ENCODE measurements around the gene SMAD6.

SMAD6 gene

DNA sequence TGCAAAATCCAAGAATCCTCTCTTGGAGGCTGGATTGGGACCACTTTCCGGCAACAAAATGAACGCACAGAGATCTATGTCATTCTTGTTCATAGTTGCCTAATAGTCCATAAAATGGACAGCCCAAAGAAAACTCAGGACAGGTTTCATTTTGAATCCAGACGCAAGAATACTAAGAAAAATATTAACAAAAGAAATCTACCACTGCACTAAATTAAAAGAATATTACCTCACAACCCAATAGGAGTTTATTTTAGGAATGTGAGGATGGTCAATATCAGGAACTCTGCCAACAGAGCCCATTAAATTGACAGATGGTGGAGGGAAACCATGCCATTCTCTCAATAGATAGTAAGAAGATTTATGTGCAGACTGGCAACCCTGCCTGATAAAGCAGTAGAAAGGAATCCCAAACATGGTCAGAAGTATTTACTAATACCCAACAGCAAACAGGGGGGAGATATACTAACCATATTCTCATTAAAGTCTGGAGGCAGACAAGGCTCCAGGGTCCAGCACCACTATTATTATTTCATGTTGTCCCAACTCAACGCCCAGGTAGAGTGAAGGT is 127.6 kb downstream of the SMAD6 start:
- no peak for DNase-seq

DNA sequence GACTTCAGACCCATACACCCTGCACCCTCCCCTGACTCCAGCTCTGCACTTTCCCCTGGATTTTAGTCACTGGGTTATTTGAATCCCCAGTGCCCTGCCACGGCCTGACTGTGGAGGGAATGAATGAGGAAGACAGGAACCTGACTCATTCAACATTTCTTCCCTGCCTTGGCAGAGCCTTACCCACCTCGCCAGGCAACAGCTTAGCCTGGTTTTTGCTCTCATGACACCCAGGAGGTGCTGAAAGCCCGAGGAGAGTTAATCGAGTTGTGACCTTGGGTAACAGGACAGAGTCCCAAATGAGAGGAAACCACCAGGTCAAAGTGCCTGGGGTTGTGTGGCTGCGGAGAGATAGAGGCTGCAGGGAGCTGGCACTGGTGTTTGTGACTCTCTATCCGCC is 128.3 kb downstream of the SMAD6 start:
- no peak for DNase-seq

DNA sequence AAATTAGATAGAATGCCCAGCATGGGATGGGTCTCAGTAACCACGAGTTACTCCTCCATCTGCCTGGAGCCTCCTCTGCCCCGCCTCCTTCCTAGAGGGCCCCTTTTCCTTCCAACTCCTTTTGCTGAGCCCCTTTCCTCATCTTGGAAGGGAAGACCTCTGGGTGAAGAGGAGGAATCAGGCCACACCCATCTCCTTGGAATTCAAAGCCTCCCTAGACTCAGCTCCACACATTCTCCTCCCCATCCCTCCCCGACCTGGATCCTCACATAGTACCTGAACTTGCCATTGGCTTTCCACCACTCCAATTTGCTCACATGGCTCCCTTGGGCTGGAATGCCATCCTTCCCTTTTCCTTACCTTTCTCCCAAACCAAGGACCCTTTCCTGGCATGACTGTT is 128.8 kb downstream of the SMAD6 start:
- no peak for DNase-seq

DNA sequence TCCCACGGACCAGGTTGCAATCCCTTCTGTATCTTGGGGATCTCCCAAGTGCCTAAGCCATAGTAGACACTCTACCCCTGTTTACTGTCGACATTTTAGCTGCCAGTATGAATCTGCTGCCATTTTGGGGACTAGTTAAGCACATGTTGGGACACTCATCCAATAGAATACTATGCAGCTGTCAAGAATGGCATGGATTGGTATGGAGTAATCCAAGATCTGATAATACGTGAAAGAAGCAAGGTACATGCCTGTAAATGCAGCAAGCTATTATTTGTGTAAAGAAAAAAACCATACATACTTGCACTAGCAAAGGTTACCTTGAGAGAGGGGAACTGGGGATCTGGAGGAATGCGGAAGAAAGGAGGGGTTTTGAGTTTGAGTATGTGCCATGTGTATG is 129.3 kb downstream of the SMAD6 start:
- no peak for DNase-seq

DNA sequence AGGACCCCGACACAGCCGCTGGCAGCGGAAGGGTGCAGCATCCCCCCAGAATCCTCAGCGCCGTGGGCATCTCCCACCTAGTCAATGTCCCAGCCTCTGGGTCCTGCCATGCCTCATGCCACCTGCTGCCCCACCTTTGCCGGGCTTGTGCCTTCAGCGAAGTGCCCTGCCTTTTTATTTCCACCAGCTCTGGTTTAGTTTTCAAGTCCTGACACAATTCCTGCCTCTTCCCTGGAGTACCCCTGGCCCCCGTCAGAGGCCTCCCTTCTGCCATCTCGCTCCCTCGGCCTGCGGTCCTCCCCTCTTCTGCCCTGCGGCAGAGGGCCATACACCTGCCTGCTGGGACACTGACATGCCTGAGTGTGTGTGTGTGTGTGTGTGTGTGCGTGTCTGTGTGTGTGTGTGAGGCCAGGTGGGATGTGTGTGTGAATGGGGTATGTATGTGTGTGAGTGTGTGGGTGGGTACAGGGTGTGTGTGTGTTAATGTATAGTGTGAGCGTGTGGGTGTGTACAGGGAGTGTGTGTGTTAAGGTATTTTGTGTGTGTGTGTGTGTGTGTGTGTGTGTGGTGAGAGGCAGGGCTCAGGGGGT is 129.9 kb downstream of the SMAD6 start:
- DNase-seq = no peak

Data from CD4-positive, alpha-beta T cell treated with Interleukin-4 for 4 hours (primary cell).